H9 (cell line): ENCODE results near the gene CCNG1. TPM values are rescaled to one million over a fixed set of nuclear protein-coding genes. Genes with fewer than 3 reads are reported as not detected.

Experiments
- DNase-seq: peaks from one replicate; pipeline ENCODE4 v3.0.0-alpha.2; 2017
- H2AFZ ChIP-seq: one replicate; pipeline ENCODE4 v1.6.1; 2013; ENCODE audit warnings: mild to moderate bottlenecking, low read length, control low read depth, moderate library complexity
- H2AK5ac ChIP-seq: 2 replicates; pipeline ENCODE4 v1.6.1; 2013; ENCODE audit warnings: low read length, control low read depth, mixed read lengths; ENCODE audit not compliant: insufficient read length
- H2BK120ac ChIP-seq: one replicate; pipeline ENCODE4 v1.6.1; 2013; ENCODE audit warnings: low read depth, mild to moderate bottlenecking, low read length, control low read depth, inconsistent platforms; ENCODE audit not compliant: poor library complexity, severe bottlenecking
- H2BK12ac ChIP-seq: 2 replicates; pipeline ENCODE4 v1.6.1; 2013; ENCODE audit warnings: low read length, control low read depth, mixed read lengths, low read depth; ENCODE audit not compliant: insufficient read length
- H2BK15ac ChIP-seq: 2 replicates; pipeline ENCODE4 v1.6.1; 2013; ENCODE audit warnings: low read depth, low read length, control low read depth
- H2BK20ac ChIP-seq: one replicate; pipeline ENCODE4 v1.6.1; 2013; ENCODE audit warnings: low read depth, mild to moderate bottlenecking, low read length, control low read depth, inconsistent platforms; ENCODE audit not compliant: poor library complexity, severe bottlenecking
- H2BK5ac ChIP-seq: 2 replicates; pipeline ENCODE4 v1.6.1; 2013; ENCODE audit warnings: low read length, control low read depth, mixed read lengths; ENCODE audit not compliant: insufficient read length
- H3K14ac ChIP-seq: 2 replicates; pipeline ENCODE4 v1.6.1; 2013; ENCODE audit warnings: low read length, control low read depth; ENCODE audit not compliant: insufficient read depth
- H3K18ac ChIP-seq: 2 replicates; pipeline ENCODE4 v1.6.1; 2013; ENCODE audit warnings: low read depth, mild to moderate bottlenecking, mixed read lengths, low read length, control low read depth; ENCODE audit not compliant: insufficient read length
- H3K23ac ChIP-seq: 2 replicates; pipeline ENCODE4 v1.6.1; 2013; ENCODE audit warnings: low read length, control low read depth, mixed read lengths, low read depth; ENCODE audit not compliant: insufficient read length
- H3K23me2 ChIP-seq: 2 replicates; pipeline ENCODE4 v1.6.1; 2013; ENCODE audit warnings: low read depth, mild to moderate bottlenecking, mixed read lengths, low read length, control low read depth; ENCODE audit not compliant: insufficient read length, poor library complexity, severe bottlenecking
- H3K27ac ChIP-seq: 2 replicates; pipeline ENCODE4 v1.5.1; 2013; ENCODE audit warnings: low read length, control low read depth, mixed read lengths, low read depth; ENCODE audit not compliant: insufficient read length
- H3K27me3 ChIP-seq: 2 replicates; pipeline ENCODE4 v1.6.1; 2013; ENCODE audit warnings: low read length, control low read depth, inconsistent platforms; ENCODE audit not compliant: insufficient read depth
- H3K4ac ChIP-seq: 2 replicates; pipeline ENCODE4 v1.6.1; 2013; ENCODE audit warnings: low read depth, mild to moderate bottlenecking, control low read depth, inconsistent platforms, low read length, moderate library complexity
- H3K4me1 ChIP-seq: 2 replicates; pipeline ENCODE4 v1.6.1; 2013; ENCODE audit warnings: low read length, control low read depth, inconsistent platforms; ENCODE audit not compliant: insufficient read depth
- H3K4me2 ChIP-seq: 2 replicates; pipeline ENCODE4 v1.6.1; 2013; ENCODE audit warnings: low read length, control low read depth, mixed read lengths; ENCODE audit not compliant: insufficient read length, insufficient read depth
- H3K56ac ChIP-seq: 2 replicates; pipeline ENCODE4 v1.6.1; 2013; ENCODE audit warnings: low read depth, mild to moderate bottlenecking, mixed read lengths, low read length, control low read depth; ENCODE audit not compliant: insufficient read length
- H3K79me1 ChIP-seq: 2 replicates; pipeline ENCODE4 v1.6.1; 2013; ENCODE audit warnings: low read depth, mild to moderate bottlenecking, moderate library complexity, low read length, control low read depth, inconsistent platforms; ENCODE audit not compliant: insufficient read depth, poor library complexity, severe bottlenecking
- H3K79me2 ChIP-seq: 2 replicates; pipeline ENCODE4 v1.6.1; 2013; ENCODE audit warnings: low read length, control low read depth, inconsistent platforms; ENCODE audit not compliant: insufficient read depth
- H3K9ac ChIP-seq: 2 replicates; pipeline ENCODE4 v1.6.1; 2013; ENCODE audit warnings: low read length, control low read depth, mixed read lengths; ENCODE audit not compliant: insufficient read length; ENCODE audit errors: extremely low read depth
- H3K9me3 ChIP-seq: one replicate; pipeline ENCODE4 v1.6.1; 2013; ENCODE audit warnings: low read depth, low read length, inconsistent platforms; ENCODE audit not compliant: control insufficient read depth
- H3T11ph ChIP-seq: one replicate; pipeline ENCODE4 v1.6.1; 2013; ENCODE audit warnings: mild to moderate bottlenecking, low read length, control low read depth, inconsistent platforms
- H4K20me1 ChIP-seq: one replicate; pipeline ENCODE4 v1.6.1; 2013; ENCODE audit not compliant: control insufficient read depth, insufficient read length, insufficient read depth
- H4K5ac ChIP-seq: 2 replicates; pipeline ENCODE4 v1.6.1; 2013; ENCODE audit warnings: low read depth, mild to moderate bottlenecking, mixed read lengths, low read length, control low read depth; ENCODE audit not compliant: insufficient read length
- H4K8ac ChIP-seq: replicated peaks from 2 replicates; pipeline ENCODE4 v1.6.1; 2013; ENCODE audit warnings: low read length, control low read depth, mixed read lengths, low read depth; ENCODE audit not compliant: insufficient read length
- H4K91ac ChIP-seq: 2 replicates; pipeline ENCODE4 v1.6.1; 2013; ENCODE audit warnings: low read depth, mild to moderate bottlenecking, moderate library complexity, mixed read lengths, low read length, control low read depth; ENCODE audit not compliant: insufficient read length
- H3K27ac Mint-ChIP-seq, 3 experiments: 2 replicates in 2 of 3; 3 replicates in 1 of 3; pipeline ENCODE4 v1.8.0; 2020 to 2021; ENCODE audit warnings: mixed read lengths in 3 of 3, mild to moderate bottlenecking in 1 of 3, moderate library complexity in 1 of 3
- H3K27me3 Mint-ChIP-seq: 2 replicates; pipeline ENCODE4 v1.8.0; 2021; ENCODE audit warnings: low read depth, mild to moderate bottlenecking, moderate library complexity, mixed read lengths
- H3K36me3 Mint-ChIP-seq, 3 experiments: 2 replicates in 2 of 3; 3 replicates in 1 of 3; pipeline ENCODE4 v1.8.0; 2020 to 2021; ENCODE audit warnings: low read depth in 3 of 3, mixed read lengths in 3 of 3; ENCODE audit not compliant: insufficient read depth in 1 of 3
- H3K4me1 Mint-ChIP-seq, 2 experiments: 2 replicates each; pipeline ENCODE4 v1.8.0; 2020; ENCODE audit warnings: mixed read lengths in 2 of 2
- H3K4me3 Mint-ChIP-seq, 2 experiments: 2 replicates in 1 of 2; 3 replicates in 1 of 2; pipeline ENCODE4 v1.8.0; 2020 to 2021; ENCODE audit warnings: mild to moderate bottlenecking in 2 of 2, mixed read lengths in 2 of 2, moderate library complexity in 1 of 2
- H3K9me3 Mint-ChIP-seq, 2 experiments: 2 replicates in 1 of 2; 3 replicates in 1 of 2; pipeline ENCODE4 v1.8.0; 2020; ENCODE audit warnings: mild to moderate bottlenecking in 2 of 2, mixed read lengths in 2 of 2, moderate library complexity in 1 of 2
- CTCF ChIP-seq: fragments of 200-600 bp; sonication (generic); conservative IDR thresholded peaks from 3 replicates; pipeline ENCODE4 v1.8.0; 2021; ENCODE audit warnings: antibody characterized with exemption, mild to moderate bottlenecking
- total RNA-seq: library from RNA; stranded (reverse); gene quantifications from 2 replicates; pipeline ENCODE4 v1.2.1, GENCODE V29; 2021

The CCNG1 gene
- total RNA-seq, 1 experiment from 2014 or later = 521 TPM

GRCh38 chr5:163463063-163463435, 25.7 kb downstream of the CCNG1 start:
- Histone ChIP-seq H2AK5ac (no peak overlapping the region), H2BK12ac (no peak overlapping the region), H3K18ac (no peak overlapping the region), H4K20me1 (no peaks in the 10 kb centered on the region), H3K79me2 (no peaks in the 10 kb centered on the region; the same call in 1 of the 2 replicates), H4K8ac (no peak overlapping the region), H2AFZ (no peak overlapping the region), H3K56ac (no peak overlapping the region), H3K79me1 (peaks cover 9% of the 10 kb centered on the region), H3K4me1 (no peaks in the 10 kb centered on the region), H3K14ac (no peak overlapping the region), H3K9ac (no peak overlapping the region), H2BK5ac (no peak overlapping the region), H3K9me3 (no peaks in the 10 kb centered on the region), H2BK20ac (no peak overlapping the region), H2BK15ac (no peak overlapping the region), H3K4ac (no peak overlapping the region), H4K5ac (no peak overlapping the region), H3T11ph (no peak overlapping the region), H3K23me2 (peaks cover 4% of the 10 kb centered on the region), H3K27ac (no peak overlapping the region), H3K4me2 (no peak overlapping the region), H2BK120ac (no peak overlapping the region), H3K27me3 (no peaks in the 10 kb centered on the region; the same call in 1 of the 2 replicates), H3K23ac (no peak overlapping the region), H4K91ac (no peak overlapping the region)
- DNase-seq = no peak
- H3K4me1 Mint-ChIP-seq = peaks cover 6 to 12% of the 10 kb centered on the region in 2 experiments
- no peak overlapping the region for H3K27ac Mint-ChIP-seq
- no peak overlapping the region for H3K4me3 Mint-ChIP-seq
- H3K9me3 Mint-ChIP-seq = no peaks in the 10 kb centered on the region
- H3K36me3 Mint-ChIP-seq = peaks cover 19 to 33% (median 28%) of the 10 kb centered on the region in 3 experiments
- no peak for TF ChIP-seq CTCF
- peaks cover 3% of the 10 kb centered on the region; the same call in 1 of the 2 replicates for H3K27me3 Mint-ChIP-seq
